ENCODE data around the gene CNTNAP4. TPM values are rescaled to one million over a fixed set of nuclear protein-coding genes. Genes with fewer than 3 reads are reported as not detected.

The CNTNAP4 gene
- total RNA-seq, 1 experiment from 2014 or later: not detected

- peak; percentile 7 for DNase-seq (ENCODE audit: low spot score)
These were observed 306.3 kb downstream of the CNTNAP4 start for GRCh38 chr16:76583466-76583865.

DNA sequence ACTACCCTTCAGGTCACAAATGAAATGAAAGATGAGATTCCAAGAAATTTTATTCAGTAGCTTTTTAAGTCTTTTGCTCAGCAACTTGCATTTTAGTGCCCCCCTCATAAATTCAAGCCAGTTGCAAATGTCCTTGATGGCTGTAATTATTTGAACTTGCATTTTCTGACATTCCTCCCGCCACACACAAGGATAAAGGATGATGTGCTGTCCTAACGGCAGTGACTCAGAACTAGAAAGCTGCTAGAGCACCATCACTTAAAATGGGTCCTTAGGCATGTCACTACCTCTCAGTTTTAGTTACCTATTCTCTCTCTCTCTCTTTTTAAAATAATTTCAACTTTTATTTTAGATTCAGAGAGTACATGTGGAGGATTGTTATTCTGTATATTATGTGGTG is 306.7 kb downstream of the CNTNAP4 start:
- DNase-seq (ENCODE audit: low spot score): no peak

DNA sequence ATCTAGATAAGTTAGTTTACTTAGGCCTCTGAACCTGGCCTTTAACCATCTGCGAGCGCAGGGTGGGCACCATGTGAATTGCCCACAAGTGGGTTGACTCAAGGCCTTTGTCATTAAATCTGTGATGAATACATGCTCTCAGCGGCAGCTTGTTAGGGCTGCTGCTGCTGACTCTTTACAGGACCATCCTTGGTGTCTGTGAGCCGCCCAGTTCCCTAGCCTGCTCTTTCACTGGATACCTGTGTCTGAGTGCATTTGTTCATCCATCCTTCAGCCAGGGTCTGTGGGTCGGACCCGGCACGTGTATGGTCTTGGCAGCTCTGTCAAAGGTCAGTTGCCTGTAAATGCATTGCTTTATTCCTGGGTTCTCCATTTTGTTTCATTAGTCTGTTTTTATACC is 321.3 kb downstream of the CNTNAP4 start:
- no peak for DNase-seq (ENCODE audit: low spot score)

- DNase-seq (ENCODE audit: low spot score): no peak
These were observed 330.1 kb downstream of the CNTNAP4 start for GRCh38 chr16:76607317-76607716.

Small RNA genes within 50 kb of the gene (small RNA-seq; reads per million reads assigned to genes)
- gene RF00133 (not detected), gene RN7SKP233 (not detected)
